ENCODE measurements around the gene RAET1G. TPM values are rescaled to one million over a fixed set of nuclear protein-coding genes. Genes with fewer than 3 reads are reported as not detected.

Gene RAET1G
- polyA plus RNA-seq, 1 of the 3 experiments (the other 2 are of a cell fraction) = 2.5 TPM

DNA sequence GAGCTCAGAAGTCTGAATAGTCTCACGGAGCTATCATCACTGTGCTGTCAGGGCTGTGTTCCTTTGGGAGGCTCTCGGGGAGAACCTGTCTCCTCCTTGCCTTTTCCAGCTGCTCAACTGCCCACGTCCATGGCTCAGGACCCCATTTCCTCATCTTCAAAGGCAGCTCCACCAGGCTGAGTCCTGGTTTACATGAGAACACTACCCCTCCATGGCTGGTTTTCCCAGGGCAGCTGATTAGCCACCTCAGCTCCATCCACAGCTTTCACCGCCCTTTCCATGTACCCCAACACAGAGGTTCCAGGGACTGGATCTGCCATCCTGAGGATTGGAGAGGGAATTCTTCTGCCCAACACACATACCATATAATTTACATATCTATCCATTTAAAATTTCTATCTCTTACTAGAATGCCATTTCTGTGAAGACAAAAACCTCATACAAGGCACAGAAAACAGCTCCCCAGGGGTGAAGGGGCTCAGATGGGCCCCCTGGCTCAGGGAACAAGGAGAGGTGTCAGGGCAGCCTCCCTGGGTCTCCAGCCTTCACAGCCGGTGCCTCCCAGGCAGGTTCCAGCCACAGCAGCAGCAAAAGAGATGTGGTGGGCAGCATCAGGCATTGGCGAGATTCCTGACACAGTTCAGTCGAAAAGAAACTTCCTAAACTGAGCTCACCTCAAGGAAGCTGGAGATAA lies 22.8 kb downstream of the RAET1G start:
- H3K9me3 ChIP-seq = no peaks in the 10 kb centered on the region
- no peak overlapping the region for H3K27ac ChIP-seq (ENCODE audit: low read depth in 2 of 2, low read length in 1 of 2)
- no peak for DNase-seq
- H3F3A ChIP-seq (replicated peaks; ENCODE audit: insufficient read depth) = peaks cover 24% of the 10 kb centered on the region
- TF ChIP-seq FOXJ3 (CRISPR knock-in tag; IDR thresholded peaks at IDR 0.05) = no peak
- TF ChIP-seq TEAD4 (IDR thresholded peaks at IDR 0.05; ENCODE audit: borderline replicate concordance, insufficient read depth) = no peak
- no peak for TF ChIP-seq FOSL2 (IDR thresholded peaks at IDR 0.05; ENCODE audit: borderline replicate concordance, low read depth)
- TF ChIP-seq JUND (IDR thresholded peaks at IDR 0.05) = no peak
- no peak overlapping the region for H2AFZ ChIP-seq (ENCODE audit: low read depth)
- WGBS (ENCODE audit: low lambda C conversion rate) = 85% methylated on average over 7 of the region's 7 CpGs
- ChIA-PET CTCF (interaction anchor here (0.9 to 1.3 kb wide), 2 partner anchors 14 to 62 kb away, joined by 3 read pairs; no protein-coding TSS in a partner anchor), POLR2A (no interaction called here)
- H4K20me1 ChIP-seq (ENCODE audit: insufficient read depth) = no peaks in the 10 kb centered on the region
- H3K79me2 ChIP-seq (ENCODE audit: insufficient read depth) = no peaks in the 10 kb centered on the region
- H3K9me2 ChIP-seq = no peaks in the 10 kb centered on the region
- H3K9ac ChIP-seq = no peak overlapping the region
- no peak overlapping the region for H3K4me2 ChIP-seq
- H3K4me3 ChIP-seq (ENCODE audit: low read depth in 2 of 2, low read length in 1 of 2) = no peak overlapping the region
- no peaks in the 10 kb centered on the region for H3K27me3 ChIP-seq (ENCODE audit: insufficient read depth)
- H3K4me1 ChIP-seq (ENCODE audit: control insufficient read depth in 1 of 2, insufficient read depth in 2 of 2, low read depth in 1 of 2, low read length in 1 of 2) = peaks cover 5 to 21% of the 10 kb centered on the region in 2 experiments; a peak in 3 of 4 replicates
- no peaks in the 10 kb centered on the region for H3K36me3 ChIP-seq (replicated peaks in 1 of 2; ENCODE audit: control insufficient read depth in 1 of 2, insufficient read depth in 2 of 2, low read length in 1 of 2)

DNA sequence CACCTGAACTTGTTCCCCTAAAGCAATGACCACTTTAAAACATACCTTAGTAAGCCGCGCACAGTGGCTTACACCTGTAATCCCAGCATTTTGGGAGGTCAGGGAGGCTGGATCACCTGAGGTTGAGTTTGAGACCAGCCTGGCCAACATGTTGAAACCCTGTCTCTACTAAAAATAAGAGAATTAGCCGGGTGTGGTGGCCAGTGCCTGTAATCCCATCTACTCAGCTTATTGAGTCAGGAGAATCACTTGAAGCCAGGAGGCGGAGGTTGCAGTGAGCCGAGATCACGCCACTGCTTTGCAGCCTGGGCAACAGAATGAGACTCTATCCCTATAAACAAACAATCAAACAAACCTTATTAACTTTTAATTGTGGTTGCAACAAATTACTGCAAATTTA lies 23.4 kb downstream of the RAET1G start:
- Histone ChIP-seq H3K9ac (no peak overlapping the region), H4K20me1 (ENCODE audit: insufficient read depth) (no peaks in the 10 kb centered on the region), H3K36me3 (replicated peaks in 1 of 2; ENCODE audit: control insufficient read depth in 1 of 2, insufficient read depth in 2 of 2, low read length in 1 of 2) (no peaks in the 10 kb centered on the region), H3K4me1 (ENCODE audit: control insufficient read depth in 1 of 2, insufficient read depth in 2 of 2, low read depth in 1 of 2, low read length in 1 of 2) (peaks cover 5 to 21% of the 10 kb centered on the region in 2 experiments; a peak in 3 of 4 replicates), H3K9me3 (no peaks in the 10 kb centered on the region), H3K9me2 (no peaks in the 10 kb centered on the region), H3K4me2 (no peak overlapping the region), H2AFZ (ENCODE audit: low read depth) (no peak overlapping the region), H3K79me2 (ENCODE audit: insufficient read depth) (no peaks in the 10 kb centered on the region), H3K4me3 (ENCODE audit: low read depth in 2 of 2, low read length in 1 of 2) (no peak overlapping the region), H3K27me3 (ENCODE audit: insufficient read depth) (no peaks in the 10 kb centered on the region), H3F3A (replicated peaks; ENCODE audit: insufficient read depth) (peaks cover 24% of the 10 kb centered on the region), H3K27ac (ENCODE audit: low read depth in 2 of 2, low read length in 1 of 2) (no peak overlapping the region)
- 88% methylated on average over 6 of the region's 6 CpGs for WGBS (ENCODE audit: low lambda C conversion rate)
- ChIA-PET POLR2A (no interaction called here), CTCF (interaction anchor here (0.9 to 1.3 kb wide), 2 partner anchors 13 to 61 kb away, joined by 3 read pairs; no protein-coding TSS in a partner anchor)
- no peak for DNase-seq
- TF ChIP-seq JUND (IDR thresholded peaks at IDR 0.05) = no peak
- TF ChIP-seq, protein P1, sequence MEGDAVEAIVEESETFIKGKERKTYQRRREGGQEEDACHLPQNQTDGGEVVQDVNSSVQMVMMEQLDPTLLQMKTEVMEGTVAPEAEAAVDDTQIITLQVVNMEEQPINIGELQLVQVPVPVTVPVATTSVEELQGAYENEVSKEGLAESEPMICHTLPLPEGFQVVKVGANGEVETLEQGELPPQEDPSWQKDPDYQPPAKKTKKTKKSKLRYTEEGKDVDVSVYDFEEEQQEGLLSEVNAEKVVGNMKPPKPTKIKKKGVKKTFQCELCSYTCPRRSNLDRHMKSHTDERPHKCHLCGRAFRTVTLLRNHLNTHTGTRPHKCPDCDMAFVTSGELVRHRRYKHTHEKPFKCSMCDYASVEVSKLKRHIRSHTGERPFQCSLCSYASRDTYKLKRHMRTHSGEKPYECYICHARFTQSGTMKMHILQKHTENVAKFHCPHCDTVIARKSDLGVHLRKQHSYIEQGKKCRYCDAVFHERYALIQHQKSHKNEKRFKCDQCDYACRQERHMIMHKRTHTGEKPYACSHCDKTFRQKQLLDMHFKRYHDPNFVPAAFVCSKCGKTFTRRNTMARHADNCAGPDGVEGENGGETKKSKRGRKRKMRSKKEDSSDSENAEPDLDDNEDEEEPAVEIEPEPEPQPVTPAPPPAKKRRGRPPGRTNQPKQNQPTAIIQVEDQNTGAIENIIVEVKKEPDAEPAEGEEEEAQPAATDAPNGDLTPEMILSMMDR (IDR thresholded peaks at IDR 0.05) = no peak

DNA sequence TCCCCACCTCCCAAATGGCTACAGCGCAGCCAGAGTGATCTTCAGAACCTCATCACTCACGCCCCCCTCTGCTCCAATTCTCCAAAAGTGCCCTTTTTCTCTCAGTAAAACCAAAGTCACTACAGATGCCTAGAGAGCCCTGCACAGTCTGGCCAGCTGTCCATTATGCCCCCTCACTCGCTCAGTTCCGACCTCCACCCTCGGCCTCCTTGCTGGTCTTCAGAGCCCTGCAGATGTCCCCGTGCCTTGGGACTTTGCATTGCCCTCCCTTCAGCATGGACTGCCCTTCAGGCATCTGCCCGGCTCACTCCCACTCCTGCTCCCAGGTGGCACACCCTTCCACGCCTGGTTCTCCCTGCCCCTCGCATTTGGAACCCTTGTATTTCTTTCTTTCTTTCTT lies 24.0 kb downstream of the RAET1G start:
- Histone ChIP-seq H3K79me2 (ENCODE audit: insufficient read depth) (no peaks in the 10 kb centered on the region), H3K27me3 (ENCODE audit: insufficient read depth) (no peaks in the 10 kb centered on the region), H3K9ac (no peak overlapping the region), H3K4me3 (ENCODE audit: low read depth in 2 of 2, low read length in 1 of 2) (no peak overlapping the region), H3F3A (replicated peaks; ENCODE audit: insufficient read depth) (peaks cover 24% of the 10 kb centered on the region), H3K4me2 (no peak overlapping the region), H2AFZ (ENCODE audit: low read depth) (no peak overlapping the region), H4K20me1 (ENCODE audit: insufficient read depth) (no peaks in the 10 kb centered on the region), H3K36me3 (replicated peaks in 1 of 2; ENCODE audit: control insufficient read depth in 1 of 2, insufficient read depth in 2 of 2, low read length in 1 of 2) (no peaks in the 10 kb centered on the region), H3K27ac (ENCODE audit: low read depth in 2 of 2, low read length in 1 of 2) (no peak overlapping the region), H3K4me1 (ENCODE audit: control insufficient read depth in 1 of 2, insufficient read depth in 2 of 2, low read depth in 1 of 2, low read length in 1 of 2) (peaks cover 5 to 21% of the 10 kb centered on the region in 2 experiments; a peak in 3 of 4 replicates), H3K9me3 (no peaks in the 10 kb centered on the region), H3K9me2 (no peaks in the 10 kb centered on the region)
- POLR2A ChIA-PET = no interaction called here
- DNase-seq = no peak
- CTCF ChIA-PET = interaction anchor here (0.7 kb wide), 1 partner anchor 70 kb away, joined by 3 read pairs; no protein-coding TSS in a partner anchor
- WGBS (ENCODE audit: low lambda C conversion rate) = 96% methylated on average over 9 of the region's 9 CpGs
- TF ChIP-seq TAF1 (IDR thresholded peaks at IDR 0.05; ENCODE audit: borderline replicate concordance, low read depth, low read length) (no peak), MEF2A (IDR thresholded peaks at IDR 0.05; ENCODE audit: borderline replicate concordance, low read depth) (no peak), ELF1 (IDR thresholded peaks at IDR 0.05) (no peak), GABPA (IDR thresholded peaks at IDR 0.05; ENCODE audit: low read depth) (no peak), JUND (IDR thresholded peaks at IDR 0.05) (no peak), RAD21 (IDR thresholded peaks at IDR 0.05; ENCODE audit: low read length) (no peak), YY1 (IDR thresholded peaks at IDR 0.05; ENCODE audit: low read depth) (no peak)
- TF ChIP-seq, protein P2, sequence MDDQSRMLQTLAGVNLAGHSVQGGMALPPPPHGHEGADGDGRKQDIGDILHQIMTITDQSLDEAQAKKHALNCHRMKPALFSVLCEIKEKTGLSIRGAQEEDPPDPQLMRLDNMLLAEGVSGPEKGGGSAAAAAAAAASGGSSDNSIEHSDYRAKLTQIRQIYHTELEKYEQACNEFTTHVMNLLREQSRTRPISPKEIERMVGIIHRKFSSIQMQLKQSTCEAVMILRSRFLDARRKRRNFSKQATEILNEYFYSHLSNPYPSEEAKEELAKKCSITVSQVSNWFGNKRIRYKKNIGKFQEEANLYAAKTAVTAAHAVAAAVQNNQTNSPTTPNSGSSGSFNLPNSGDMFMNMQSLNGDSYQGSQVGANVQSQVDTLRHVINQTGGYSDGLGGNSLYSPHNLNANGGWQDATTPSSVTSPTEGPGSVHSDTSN (IDR thresholded peaks at IDR 0.05) = no peak
- TF ChIP-seq, protein P3, sequence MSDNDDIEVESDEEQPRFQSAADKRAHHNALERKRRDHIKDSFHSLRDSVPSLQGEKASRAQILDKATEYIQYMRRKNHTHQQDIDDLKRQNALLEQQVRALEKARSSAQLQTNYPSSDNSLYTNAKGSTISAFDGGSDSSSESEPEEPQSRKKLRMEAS (IDR thresholded peaks at IDR 0.05; ENCODE audit: low read depth) = no peak
- TF ChIP-seq, protein P4, sequence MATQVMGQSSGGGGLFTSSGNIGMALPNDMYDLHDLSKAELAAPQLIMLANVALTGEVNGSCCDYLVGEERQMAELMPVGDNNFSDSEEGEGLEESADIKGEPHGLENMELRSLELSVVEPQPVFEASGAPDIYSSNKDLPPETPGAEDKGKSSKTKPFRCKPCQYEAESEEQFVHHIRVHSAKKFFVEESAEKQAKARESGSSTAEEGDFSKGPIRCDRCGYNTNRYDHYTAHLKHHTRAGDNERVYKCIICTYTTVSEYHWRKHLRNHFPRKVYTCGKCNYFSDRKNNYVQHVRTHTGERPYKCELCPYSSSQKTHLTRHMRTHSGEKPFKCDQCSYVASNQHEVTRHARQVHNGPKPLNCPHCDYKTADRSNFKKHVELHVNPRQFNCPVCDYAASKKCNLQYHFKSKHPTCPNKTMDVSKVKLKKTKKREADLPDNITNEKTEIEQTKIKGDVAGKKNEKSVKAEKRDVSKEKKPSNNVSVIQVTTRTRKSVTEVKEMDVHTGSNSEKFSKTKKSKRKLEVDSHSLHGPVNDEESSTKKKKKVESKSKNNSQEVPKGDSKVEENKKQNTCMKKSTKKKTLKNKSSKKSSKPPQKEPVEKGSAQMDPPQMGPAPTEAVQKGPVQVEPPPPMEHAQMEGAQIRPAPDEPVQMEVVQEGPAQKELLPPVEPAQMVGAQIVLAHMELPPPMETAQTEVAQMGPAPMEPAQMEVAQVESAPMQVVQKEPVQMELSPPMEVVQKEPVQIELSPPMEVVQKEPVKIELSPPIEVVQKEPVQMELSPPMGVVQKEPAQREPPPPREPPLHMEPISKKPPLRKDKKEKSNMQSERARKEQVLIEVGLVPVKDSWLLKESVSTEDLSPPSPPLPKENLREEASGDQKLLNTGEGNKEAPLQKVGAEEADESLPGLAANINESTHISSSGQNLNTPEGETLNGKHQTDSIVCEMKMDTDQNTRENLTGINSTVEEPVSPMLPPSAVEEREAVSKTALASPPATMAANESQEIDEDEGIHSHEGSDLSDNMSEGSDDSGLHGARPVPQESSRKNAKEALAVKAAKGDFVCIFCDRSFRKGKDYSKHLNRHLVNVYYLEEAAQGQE (IDR thresholded peaks at IDR 0.05; ENCODE audit: low read depth, low read length) = no peak

Data from SK-N-SH (cell line).